Stimulated activated CD4-positive, alpha-beta T cell treated with anti-CD3 and anti-CD28 coated beads, Interleukin-15, amount 100 ng/mL, for 1 hour (primary cell): Measurements from ENCODE around the gene INPP4B.

ENCODE experiments used
- DNase-seq, 2 donors: peaks; one replicate each; pipeline ENCODE4 v3.0.0-alpha.2; 2020; ENCODE audit warnings: low read depth in 1 of 2, low spot score in 1 of 2

Gene INPP4B

DNA sequence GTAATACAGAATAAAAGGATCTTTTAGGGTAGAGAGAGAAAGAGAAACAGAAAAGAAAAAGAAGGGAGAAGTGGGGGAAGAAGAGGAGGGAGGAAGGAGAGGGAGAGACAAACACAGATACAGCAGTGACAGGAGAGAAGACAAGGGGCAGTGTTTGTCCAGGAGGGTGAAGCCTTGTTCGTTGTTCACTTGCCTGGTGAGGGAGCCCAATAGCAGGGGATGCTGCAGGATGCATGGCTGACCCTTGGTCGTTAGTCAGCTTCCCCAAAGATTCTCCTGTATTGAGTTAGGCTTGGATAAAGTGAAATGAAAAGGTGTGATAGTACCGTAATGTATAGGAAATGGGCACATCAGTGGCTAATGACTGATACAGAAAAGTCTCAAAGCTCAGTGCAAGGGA, 806.1 kb downstream of the INPP4B start:
- no peak for DNase-seq

DNA sequence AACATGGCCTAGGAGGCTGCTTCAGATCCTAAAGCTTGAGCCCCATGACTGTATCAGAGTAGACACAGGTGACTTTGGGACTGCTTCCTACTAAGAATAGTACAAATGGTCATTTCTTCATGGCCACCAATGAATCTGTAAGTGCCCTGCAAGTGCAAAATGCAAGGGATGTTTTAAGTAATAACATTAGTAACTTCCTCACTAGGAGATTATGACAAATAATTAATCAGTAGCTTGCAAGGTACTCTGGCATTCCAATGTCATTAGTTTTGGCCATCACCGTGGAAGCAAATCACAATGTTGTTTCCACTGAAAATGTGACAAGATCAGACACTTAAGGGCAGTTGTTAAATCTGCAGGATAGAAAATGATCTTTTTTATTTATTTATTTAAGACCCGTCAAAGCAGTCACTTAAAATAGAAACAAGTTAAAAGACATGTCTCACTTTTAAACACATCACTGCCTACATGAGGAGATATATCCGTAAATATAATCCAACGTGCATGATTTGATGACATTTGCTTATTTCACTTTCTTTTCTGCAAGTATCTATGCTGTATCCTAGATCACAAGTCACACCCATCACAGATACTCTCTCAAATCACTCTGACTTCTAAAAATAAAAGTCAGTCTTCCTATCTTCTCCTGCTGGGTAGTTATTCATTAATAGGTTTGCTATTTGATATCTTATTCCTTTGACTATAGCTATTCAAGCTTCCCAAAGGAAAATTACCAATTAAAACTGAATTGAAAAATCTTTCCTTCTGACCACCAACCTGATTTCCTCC, 809.1 kb downstream of the INPP4B start:
- no peak for DNase-seq

DNA sequence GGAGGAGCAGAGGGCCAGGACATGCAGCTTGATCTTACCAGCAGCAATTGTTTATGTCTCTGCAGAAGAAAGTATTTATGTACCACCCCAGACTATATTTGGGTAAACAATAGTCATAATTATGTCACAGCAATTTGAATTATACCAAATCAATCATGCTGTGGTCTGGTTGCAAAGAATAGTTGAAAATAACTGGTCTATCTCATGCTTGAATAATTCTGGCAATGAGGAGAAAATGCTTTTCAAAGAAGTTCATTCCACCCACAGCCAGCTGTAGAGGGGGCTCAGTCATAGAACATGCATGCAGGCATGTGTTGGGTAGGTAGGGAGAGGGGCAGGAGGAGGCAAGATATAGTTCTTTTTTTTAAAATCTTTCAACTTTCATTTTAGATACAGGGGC, 810.5 kb downstream of the INPP4B start:
- DNase-seq, result no peak

DNA sequence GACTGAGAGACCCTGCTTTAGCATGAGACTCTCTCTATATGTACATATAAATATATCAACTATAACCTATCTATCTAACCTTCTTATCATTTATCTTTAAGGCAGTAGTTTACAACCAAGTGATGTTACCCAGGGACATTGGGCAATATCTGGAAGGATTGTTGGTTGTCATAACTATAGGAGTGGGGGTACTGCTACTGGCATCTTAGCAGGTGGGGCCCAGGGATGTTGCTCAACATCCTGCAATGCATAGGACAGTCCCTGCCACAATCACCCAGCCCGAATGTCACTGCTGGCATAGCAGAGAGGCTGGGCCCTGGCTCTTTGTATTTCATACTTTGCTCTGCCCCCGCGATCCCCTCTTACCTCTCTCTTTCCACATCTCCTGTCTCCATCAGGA, 812.0 kb downstream of the INPP4B start:
- no peak for DNase-seq

DNA sequence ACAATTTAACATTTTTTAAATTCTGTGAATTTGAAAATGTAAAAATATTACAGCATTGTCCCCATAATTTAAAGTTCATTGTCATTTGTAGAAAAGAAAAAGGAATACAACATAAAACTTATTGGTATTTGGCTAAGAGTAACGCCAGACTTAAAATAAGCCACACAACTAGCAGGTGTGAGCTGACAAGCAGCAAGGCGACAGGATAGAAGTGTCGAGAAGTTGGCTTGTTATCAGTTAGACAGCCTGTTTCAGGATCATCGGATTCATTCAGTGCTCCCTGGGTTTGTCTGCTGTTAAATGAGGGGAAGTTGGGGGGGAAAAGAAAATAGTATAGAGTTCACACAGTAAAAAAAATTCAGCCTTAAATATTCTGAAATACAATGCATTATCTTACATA, 816.1 kb downstream of the INPP4B start:
- no peak for DNase-seq

DNA sequence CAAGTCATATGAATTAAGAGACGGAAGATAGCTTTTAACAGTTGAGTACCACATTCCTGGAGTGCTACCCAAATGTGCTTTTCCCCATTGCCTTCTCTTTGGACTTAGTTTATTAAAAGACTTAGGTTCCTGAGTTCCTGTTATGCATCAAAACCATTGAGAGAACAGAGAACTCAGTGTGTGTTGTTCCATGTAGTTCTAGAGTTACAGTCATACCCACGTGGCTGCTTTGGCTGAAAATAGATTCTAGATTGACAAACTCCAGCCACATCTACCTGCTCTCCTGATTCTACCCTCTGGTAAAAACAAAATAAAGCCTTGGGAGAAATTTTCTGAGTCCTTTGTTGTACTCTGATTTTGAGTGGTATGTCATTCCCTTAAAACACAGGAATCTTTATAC, 824.3 kb downstream of the INPP4B start:
- no peak for DNase-seq

DNA sequence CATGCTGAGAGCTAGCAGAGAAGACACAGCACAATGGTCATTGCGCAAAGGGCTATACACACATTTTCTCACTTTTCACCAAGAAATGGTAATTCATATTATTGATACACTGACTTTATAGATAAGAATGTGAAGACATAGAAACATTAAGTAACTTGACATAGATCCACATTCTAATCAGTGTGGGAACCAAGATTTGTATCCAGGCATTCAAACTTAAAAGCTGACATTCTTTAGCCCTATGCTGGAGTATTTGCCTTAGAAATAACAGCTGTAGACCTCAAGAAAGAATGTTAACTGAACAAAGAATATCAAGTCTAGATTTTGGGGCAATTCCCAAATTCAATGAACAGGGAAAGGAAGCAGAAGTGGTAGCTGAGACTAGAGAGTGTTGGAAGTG, 824.9 kb downstream of the INPP4B start:
- no peak for DNase-seq

DNA sequence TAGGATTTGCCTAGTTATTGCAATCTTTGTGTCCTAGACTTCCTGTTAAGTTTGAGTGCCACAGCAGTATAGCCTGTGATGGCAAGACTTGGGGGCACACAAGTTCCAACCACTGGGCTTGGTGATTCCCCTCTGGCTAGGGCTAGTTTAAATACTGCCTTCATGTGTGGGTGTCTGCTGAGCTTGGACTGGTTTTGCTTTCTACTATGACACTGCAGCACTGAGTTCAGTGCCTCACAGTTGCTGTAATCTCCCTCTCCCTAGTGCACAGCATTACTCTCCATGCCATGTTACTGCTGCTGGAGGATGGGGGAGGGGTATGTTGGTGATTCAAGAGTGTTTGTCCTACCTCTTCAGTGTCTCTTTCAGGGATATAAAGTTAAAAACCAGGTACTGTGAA, 830.1 kb downstream of the INPP4B start:
- DNase-seq, result no peak

DNA sequence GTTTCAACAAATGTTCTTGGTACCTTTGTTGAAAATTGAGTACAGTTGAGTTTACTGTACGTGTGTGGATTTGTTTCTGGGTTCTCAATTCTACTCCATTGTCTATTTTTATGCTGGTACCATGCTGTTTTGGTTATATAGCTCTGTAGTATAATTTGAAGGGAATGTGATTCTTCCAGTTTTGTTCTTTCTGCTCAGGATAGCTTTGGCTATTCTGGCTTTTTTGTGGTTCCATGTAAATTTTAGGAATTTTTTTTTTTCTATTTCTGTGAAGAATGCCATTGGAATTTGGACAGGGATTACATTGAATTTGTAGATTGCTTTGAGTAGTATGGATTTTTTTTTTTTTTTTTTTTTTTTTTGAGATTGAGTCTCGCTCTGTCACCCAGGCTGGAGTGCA, 836.4 kb downstream of the INPP4B start:
- DNase-seq, result no peak

DNA sequence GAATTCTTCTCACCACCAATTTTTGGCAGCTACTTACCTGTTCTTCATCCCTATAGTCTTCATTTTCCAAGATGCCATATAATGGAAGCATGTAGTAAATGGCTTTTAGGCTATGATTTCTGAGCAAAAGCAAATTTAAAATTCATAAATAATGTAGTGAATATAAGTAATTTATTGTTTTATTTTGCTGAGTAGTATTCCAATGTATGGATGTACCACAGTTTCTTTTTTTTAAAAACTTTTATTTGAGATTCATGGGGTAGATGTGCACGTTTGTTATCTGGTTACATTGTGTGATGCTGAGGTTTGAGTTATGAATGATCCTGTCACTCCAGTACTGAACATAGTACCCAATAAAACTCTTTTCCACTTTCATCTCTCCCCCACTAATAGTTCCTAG, 840.6 kb downstream of the INPP4B start:
- DNase-seq, result no peak

DNA sequence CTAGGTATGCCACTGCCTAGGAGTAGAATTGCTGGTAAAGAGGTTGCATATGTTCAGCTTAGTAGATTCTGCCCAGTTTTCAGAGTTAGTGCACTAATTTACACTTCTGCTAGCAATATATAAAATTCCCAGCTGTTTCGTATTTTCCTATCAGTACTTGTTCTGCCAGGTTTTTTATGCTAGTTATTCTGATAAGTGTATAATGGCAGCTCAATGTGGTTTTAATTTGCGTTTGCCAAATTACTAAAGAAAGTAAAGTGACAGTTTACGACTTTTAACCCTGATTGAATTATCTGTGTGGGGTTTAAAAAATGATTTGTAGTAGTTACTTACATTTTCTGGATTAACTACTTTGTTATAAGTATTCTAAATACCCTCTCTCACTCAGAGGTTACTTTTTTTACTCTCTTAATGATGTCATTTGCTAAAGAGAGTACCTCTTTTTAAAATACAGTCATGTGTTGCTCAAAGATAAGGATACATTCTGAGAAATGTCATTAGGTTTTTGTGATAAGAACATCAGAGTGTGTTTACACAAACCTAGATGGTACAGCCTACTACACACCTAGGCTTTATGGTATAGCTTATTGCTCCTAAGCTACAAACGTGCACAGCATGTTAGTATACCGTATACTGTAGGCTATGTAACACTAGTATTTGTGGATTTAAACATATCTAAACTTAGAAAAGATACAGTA, 846.5 kb downstream of the INPP4B start:
- DNase-seq, result no peak

DNA sequence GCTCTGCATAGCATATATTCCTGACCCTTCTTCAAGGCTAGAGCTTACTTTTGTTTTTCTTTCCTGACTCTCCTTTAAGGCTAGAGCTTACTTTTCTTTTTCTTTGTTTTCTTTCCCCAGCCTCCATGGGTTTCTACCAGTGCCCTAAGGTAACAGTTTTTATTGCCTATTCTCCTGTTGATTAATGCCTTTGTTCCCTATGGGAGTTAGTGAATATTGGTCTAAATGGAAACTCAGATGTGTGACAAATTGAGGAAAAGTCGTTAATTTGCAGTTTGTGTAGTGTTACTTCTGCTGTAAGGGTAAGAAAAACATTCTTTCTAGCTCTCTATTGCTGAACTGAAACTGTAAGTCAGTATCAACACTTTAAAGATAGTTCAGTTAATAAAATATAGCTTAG, 851.0 kb downstream of the INPP4B start:
- no peak for DNase-seq

DNA sequence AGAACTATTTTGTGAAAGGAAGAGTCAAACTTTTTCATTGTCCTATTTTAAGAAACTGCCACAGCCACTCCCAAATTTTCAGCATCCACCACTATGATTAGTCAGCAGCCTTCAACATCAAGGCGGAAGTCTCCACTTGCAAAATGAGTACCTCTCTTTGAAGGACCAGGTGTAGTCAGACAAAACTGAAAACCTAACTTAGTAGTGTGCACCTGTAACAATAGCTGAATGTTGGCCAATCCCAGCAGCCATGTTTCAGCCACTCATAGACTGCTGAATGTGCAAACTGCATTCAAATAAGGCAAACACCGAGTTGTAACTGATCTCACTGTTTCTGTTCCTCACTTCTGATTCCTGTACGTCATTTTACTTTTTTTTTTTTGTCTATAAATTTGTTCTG, 868.7 kb downstream of the INPP4B start:
- no peak for DNase-seq
